Stimulated activated naive B cell treated with anti-CD40 and anti-IgM and Interleukin-4, amounts not matched to agents 10 μg/mL and 1 μg/mL and 100 μg/mL, for 72 hours (primary cell): Measurements from ENCODE around the gene TAOK2.
"Not testable (repeated sequence)": the region's sequence is repeated elsewhere in the genome, so short reads cannot be mapped to it uniquely, and the experiment has no call there.

Experiments used
- ATAC-seq, 2 donors: fragments of 150-1000 bp; cut with Tn5 transposase; replicated peaks; 2 replicates each; pipeline ENCODE4 v1.10.0; 2021; ENCODE audit warnings: moderate library complexity in 1 of 2
- DNase-seq: peaks from one replicate; pipeline ENCODE4 v3.0.0; 2021
- H3K27ac Mint-ChIP-seq: one replicate; pipeline ENCODE4 v1.8.0; 2022; ENCODE audit warnings: mild to moderate bottlenecking, mixed read lengths
- H3K27me3 Mint-ChIP-seq, 2 donors: one replicate each; pipeline ENCODE4 v1.8.0; 2022; ENCODE audit warnings: mixed read lengths in 2 of 2
- H3K36me3 Mint-ChIP-seq, 2 donors: one replicate each; pipeline ENCODE4 v1.8.0; 2022; ENCODE audit warnings: mixed read lengths in 2 of 2, mild to moderate bottlenecking in 1 of 2
- H3K4me1 Mint-ChIP-seq, 2 donors: one replicate each; pipeline ENCODE4 v1.8.0; 2022; ENCODE audit warnings: mixed read lengths in 2 of 2, mild to moderate bottlenecking in 1 of 2
- H3K4me3 Mint-ChIP-seq, 2 donors: one replicate each; pipeline ENCODE4 v1.8.0; 2022; ENCODE audit warnings: mild to moderate bottlenecking in 2 of 2, mixed read lengths in 2 of 2, moderate library complexity in 1 of 2
- H3K9me3 Mint-ChIP-seq, 2 donors: one replicate each; pipeline ENCODE4 v1.8.0; 2022; ENCODE audit warnings: mixed read lengths in 2 of 2, mild to moderate bottlenecking in 1 of 2

The TAOK2 gene

DNA sequence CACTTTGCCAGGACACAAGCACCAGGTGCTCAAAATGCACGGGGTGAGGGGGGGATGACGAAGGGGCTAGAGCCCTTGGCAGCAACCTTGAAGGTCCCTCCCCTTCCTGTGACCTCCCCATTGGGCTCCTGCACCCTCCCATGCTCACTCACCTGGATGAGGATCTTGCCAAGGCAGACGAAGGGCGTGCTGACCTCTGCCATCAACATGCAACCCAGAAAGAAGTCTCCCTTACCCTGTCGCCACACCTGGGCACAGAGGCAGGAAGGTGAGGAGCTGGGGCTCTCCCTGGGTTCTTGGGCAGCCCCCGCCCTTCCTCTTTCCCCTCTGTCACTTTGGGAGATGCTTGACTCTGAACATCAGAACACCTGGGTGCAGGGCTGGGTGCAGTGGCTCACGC, 51.9 kb downstream of the TAOK2 start:
- DNase-seq (no peak), ATAC-seq (no peak)
- H3K4me3 Mint-ChIP-seq = no peak overlapping the region
- H3K36me3 Mint-ChIP-seq = no peaks in the 10 kb centered on the region
- peaks cover 57 to 66% of the 10 kb centered on the region in 2 donors for H3K27me3 Mint-ChIP-seq
- peaks cover 13 to 20% of the 10 kb centered on the region in 2 donors for H3K4me1 Mint-ChIP-seq
- H3K9me3 Mint-ChIP-seq = no peaks in the 10 kb centered on the region
- no peak overlapping the region for H3K27ac Mint-ChIP-seq

DNA sequence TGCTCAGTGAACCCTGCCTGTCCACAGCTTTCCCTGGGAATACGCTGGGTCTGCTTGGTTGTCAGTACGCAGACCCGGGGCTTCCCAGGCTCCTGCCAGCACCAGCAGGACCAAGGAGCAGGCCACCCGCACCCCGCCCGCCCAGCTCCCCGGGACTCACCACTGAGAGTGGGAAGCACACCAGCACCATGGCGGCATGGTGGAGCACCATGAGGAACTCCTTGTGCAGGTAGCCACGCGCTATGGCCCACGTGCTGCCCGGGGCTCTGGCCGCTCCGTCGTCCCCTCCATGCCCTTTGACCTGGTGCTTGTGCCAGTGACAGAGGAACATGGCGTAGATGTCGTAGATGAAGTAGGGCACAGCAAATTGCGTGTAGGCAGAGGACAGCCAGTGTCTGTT, 52.8 kb downstream of the TAOK2 start:
- no peak overlapping the region for H3K4me3 Mint-ChIP-seq
- peak overlapping the region; percentile 20 for H3K27ac Mint-ChIP-seq
- DNase-seq (no peak), ATAC-seq (no peak)
- peaks cover 8 to 11% of the 10 kb centered on the region in 2 donors for H3K4me1 Mint-ChIP-seq
- H3K27me3 Mint-ChIP-seq = peaks cover 63 to 75% of the 10 kb centered on the region in 2 donors
- no peaks in the 10 kb centered on the region for H3K9me3 Mint-ChIP-seq
- H3K36me3 Mint-ChIP-seq = no peaks in the 10 kb centered on the region

DNA sequence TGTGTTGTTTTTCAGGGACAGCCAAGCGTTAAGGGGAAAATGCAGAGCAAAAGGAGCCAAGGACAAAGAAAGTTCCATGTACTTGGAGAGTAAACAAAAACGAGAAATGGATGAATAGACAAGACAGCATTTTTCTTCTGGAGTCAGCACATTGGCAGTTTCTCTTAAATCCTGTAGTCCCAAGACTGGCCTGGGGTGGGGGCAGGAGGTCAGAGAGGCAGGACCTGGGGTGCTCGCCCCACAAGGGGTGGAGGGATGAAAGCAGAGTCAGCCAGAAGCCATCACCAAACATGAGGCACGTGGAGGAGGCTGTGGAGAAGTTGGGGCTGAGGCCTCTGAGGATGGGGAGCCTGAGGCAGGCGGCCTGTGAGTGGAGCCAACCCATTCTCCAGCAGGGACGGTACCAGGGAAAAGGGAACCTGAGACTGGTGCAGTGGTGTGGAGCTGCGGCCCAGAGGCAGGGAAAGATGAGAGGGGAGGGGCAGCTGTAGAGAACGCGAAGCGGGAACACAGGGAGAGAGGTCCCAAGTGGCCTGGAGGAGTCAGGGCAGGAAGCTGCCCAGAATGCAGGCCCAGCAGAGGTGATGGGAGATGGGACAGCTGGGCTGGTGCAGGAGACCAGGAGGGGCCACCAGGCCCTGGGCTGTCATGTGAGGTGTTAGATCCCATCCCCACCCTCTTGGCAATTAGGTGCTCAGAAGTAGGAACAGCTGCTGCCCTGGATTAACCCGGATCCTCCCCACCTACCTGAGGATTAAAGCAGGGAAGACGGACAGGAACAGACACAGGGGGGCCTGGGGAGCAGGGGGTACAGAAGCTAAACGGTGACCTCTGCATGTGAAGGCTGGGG, 54.1 kb downstream of the TAOK2 start:
- Mint-ChIP-seq H3K36me3 (no peaks in the 10 kb centered on the region), H3K27me3 (peaks cover 74 to 86% of the 10 kb centered on the region in 2 donors), H3K4me1 (peaks cover 12 to 13% of the 10 kb centered on the region in 2 donors), H3K27ac (no peak overlapping the region), H3K4me3 (no peak overlapping the region), H3K9me3 (no peaks in the 10 kb centered on the region)
- no peak for DNase-seq
- ATAC-seq = no peak

DNA sequence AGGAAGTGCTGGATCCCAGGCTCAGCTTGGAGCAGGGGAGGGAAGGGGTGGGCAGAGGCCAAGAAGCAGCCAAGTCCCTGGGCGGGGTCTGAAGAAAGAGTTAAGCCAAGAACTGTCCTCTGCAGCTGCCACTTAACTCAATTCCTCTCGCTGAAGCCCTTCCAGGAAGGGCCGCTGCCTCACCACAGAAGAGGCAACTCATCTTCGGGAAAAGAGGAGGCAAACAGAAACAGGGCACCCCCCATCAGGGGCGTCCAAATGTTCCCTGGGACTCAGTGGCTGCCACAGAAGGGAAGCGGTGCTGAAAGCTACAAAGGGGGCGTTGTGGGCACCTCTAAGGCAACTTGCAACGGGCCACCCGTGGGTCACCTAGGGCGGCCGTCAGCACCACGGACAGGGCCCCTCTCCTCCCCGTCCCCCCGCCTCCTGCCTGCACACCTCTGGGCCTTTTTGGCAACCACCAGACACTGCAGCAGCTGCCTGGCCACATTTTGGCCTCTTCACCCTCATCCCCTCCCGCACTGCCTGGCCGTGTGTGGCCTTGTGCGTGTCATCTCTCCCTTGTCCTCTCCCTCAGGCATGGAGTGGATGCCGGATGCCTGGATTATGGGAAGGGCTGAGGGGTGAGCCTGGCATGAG, 54.9 kb downstream of the TAOK2 start:
- DNase-seq (no peak), ATAC-seq (no peak)
- H3K4me1 Mint-ChIP-seq = peaks cover 12 to 13% of the 10 kb centered on the region in 2 donors
- no peaks in the 10 kb centered on the region for H3K9me3 Mint-ChIP-seq
- H3K36me3 Mint-ChIP-seq = no peaks in the 10 kb centered on the region
- no peak overlapping the region for H3K27ac Mint-ChIP-seq
- peaks cover 74 to 83% of the 10 kb centered on the region in 2 donors for H3K27me3 Mint-ChIP-seq
- no peak overlapping the region for H3K4me3 Mint-ChIP-seq

GRCh38 chr16:30030011-30030685, 56.5 kb downstream of the TAOK2 start:
- Mint-ChIP-seq H3K27me3 (peaks cover 74 to 85% of the 10 kb centered on the region in 2 donors), H3K36me3 (no peaks in the 10 kb centered on the region), H3K4me3 (peak overlapping the region; percentile 43 to 64), H3K4me1 (peaks cover 13% of the 10 kb centered on the region in 2 donors), H3K27ac (no peak overlapping the region), H3K9me3 (no peaks in the 10 kb centered on the region)
- ATAC-seq = no peak
- no peak for DNase-seq

DNA sequence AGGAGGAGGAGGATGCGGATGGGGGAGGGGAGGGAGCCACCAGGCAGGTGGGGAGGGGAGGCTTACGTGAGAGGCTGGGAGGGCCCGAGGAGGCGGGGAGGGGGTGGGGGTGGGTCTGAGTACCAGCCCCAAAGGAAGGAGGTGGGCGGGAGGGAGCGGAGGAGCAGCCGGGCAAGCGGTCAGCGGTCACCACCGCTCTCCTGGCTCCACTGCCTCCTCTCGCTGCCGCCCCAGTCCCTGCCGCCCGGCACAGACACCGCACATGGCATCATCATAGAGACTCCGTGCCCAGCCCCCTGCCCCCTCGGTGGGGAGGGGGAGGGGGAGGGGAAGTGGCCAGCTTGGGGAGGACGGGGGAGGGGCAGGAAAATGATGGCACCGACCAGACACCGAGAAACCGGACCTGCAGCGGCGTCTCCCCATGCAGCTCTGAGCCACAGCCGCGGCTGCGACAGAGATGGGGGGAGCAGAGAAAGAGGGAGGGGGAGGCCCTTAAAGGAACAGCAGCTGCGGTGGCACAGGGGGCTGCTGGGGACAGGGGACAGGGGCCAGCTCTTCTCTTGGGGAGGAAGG, 57.3 kb downstream of the TAOK2 start, which contains the start of gene TLCD3B:
Gene TLCD3B (minus strand): TSS at position 431 of the 573 bp plus-strand sequence. CDS start 744 bp downstream, outside the sequence.
- Mint-ChIP-seq H3K4me1 (peaks cover 12 to 13% of the 10 kb centered on the region in 2 donors), H3K9me3 (no peaks in the 10 kb centered on the region), H3K27ac (no peak within 1 kb of the TSS), H3K36me3 (no peaks in the 10 kb centered on the region), H3K4me3 (peak within 1 kb of the TSS; percentile 43 to 65), H3K27me3 (peaks cover 72 to 83% of the 10 kb centered on the region in 2 donors)
- no peak for DNase-seq
- no peak for ATAC-seq

DNA sequence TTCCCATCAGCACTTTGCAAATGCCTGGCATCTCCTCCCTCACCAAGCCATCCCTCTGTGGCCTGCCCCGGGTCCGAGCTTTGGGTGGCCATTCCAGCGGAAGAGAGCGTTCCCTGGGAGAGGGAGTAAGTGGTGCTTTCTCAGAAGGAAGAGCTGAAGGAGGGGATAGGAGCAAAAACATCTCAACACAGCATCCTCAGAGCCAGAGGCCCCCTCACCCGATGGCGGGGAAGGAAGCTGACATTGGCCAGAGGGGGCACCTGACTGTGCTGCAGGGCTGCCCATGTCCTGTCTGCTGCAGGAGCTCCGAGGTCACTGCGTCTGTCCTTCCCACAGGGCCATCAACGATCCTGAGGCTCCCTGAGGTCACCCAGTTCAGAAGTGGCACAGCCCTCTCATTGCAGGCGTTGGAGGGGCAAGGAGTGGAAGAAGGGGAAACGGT, 57.8 kb downstream of the TAOK2 start:
- ATAC-seq (no peak), DNase-seq (no peak)
- H3K9me3 Mint-ChIP-seq = no peaks in the 10 kb centered on the region
- H3K4me3 Mint-ChIP-seq = no peak overlapping the region
- peaks cover 70 to 78% of the 10 kb centered on the region in 2 donors for H3K27me3 Mint-ChIP-seq
- H3K36me3 Mint-ChIP-seq = no peaks in the 10 kb centered on the region
- H3K4me1 Mint-ChIP-seq = peaks cover 12 to 13% of the 10 kb centered on the region in 2 donors
- H3K27ac Mint-ChIP-seq = no peak overlapping the region

GRCh38 chr16:30032083-30032819, 58.6 kb downstream of the TAOK2 start:
- peak; percentile 57 to 58 for ATAC-seq
- H3K36me3 Mint-ChIP-seq = no peaks in the 10 kb centered on the region
- no peak overlapping the region for H3K27ac Mint-ChIP-seq
- H3K9me3 Mint-ChIP-seq = no peaks in the 10 kb centered on the region
- DNase-seq = peak; percentile 52
- H3K27me3 Mint-ChIP-seq = peaks cover 63 to 70% of the 10 kb centered on the region in 2 donors
- H3K4me3 Mint-ChIP-seq = peak overlapping the region in 1 of 2 donors; percentile 65
- H3K4me1 Mint-ChIP-seq = peaks cover 12 to 13% of the 10 kb centered on the region in 2 donors

DNA sequence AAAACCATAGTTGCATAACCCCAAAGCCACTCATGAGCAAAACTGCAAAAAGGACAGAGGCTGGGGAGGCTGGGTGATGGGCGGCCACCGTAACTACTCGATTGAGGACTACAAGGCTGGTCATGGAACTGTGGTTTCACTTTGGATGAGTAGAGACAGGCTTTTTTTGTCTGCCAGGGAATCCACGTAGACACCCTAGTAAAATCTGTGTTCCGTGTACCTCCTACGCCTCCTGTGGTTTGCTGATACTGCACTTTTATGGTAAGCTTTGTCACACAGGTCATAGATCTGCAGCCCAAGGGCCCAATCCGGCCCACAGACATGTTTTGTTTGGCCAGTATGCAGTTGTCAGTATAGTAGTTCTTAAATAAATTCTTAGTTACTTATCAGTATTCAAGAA, 59.6 kb downstream of the TAOK2 start:
- H3K4me3 Mint-ChIP-seq = no peak overlapping the region

DNA sequence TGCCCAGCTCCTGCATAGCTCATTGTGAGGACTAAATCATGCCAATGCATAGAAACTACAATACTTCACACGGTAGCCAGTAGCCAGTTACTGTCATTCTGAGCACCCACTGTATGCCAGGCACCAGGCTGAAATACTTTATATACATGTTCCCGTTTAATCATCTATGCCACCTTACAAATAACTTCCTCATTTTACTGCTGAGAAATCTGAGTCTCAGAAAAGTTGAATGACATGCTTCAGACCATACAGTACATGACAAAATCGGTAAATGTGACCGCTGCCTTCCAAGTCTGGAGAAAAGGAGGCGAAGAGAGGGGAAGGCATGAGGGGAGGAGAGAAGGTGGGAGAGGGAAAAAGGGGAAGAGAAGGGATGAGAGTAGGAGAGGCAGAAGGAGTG, 66.6 kb downstream of the TAOK2 start:
- no peaks in the 10 kb centered on the region for H3K36me3 Mint-ChIP-seq
- ATAC-seq (peak; percentile 68 to 89), DNase-seq (no peak)
- peaks cover 2 to 6% of the 10 kb centered on the region in 2 donors for H3K4me1 Mint-ChIP-seq
- H3K4me3 Mint-ChIP-seq = no peak overlapping the region
- peaks cover 3 to 6% of the 10 kb centered on the region in 2 donors for H3K27me3 Mint-ChIP-seq
- H3K9me3 Mint-ChIP-seq = no peaks in the 10 kb centered on the region
- H3K27ac Mint-ChIP-seq = no peak overlapping the region

More for the DNA sequence above, 59.6 kb downstream of the TAOK2 start:
- Mint-ChIP-seq H3K36me3 (no peaks in the 10 kb centered on the region), H3K27ac (no peak overlapping the region), H3K27me3 (peaks cover 52 to 60% of the 10 kb centered on the region in 2 donors), H3K4me1 (peaks cover 12 to 13% of the 10 kb centered on the region in 2 donors), H3K9me3 (no peaks in the 10 kb centered on the region)
- DNase-seq (peak; percentile 41), ATAC-seq (peak; percentile 63 to 75)

DNA sequence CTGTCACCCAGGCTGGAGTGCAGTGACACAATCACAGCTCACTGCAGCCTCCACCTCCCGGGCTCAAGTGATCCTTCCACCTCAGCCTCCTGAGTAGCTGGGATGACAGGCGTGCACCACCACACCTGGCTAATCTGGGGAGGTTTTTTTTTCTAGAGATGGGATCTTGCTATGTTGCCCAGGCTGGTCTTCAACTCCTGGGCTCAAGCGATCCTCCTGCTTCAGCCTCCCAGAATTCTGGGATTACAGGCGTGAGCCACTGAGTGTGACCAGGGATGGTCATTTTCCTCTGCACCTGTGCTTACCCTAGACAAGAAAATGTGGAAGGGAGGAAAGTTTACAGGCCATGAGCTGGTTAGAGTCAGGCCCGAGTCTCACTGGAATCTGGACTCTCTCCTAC, 67.0 kb downstream of the TAOK2 start:
- H3K9me3 Mint-ChIP-seq, H3K4me3 Mint-ChIP-seq, ATAC-seq, DNase-seq, H3K36me3 Mint-ChIP-seq, H3K27ac Mint-ChIP-seq, H3K4me1 Mint-ChIP-seq, H3K27me3 Mint-ChIP-seq: not testable (repeated sequence)

DNA sequence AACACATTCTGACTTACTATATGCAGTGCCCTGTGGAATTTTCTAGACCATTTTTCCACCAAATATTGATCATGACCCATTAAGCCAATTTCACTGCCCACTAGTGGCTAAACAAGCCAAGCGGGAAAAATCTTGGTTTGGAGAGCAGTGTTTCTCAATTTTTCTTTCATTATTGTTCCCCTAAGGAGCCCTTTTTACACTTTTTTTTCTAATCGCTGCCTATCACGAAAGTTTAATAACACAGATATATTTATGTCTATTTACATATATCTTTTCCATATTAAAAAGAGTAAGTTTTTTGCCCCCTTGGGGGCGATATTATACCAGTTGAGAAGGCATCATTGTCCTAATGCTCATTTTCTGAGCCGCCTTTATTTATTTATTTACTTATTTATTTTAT, 68.2 kb downstream of the TAOK2 start:
- ATAC-seq (no peak), DNase-seq (no peak)
- Mint-ChIP-seq H3K9me3 (no peaks in the 10 kb centered on the region), H3K4me1 (peaks cover 2 to 6% of the 10 kb centered on the region in 2 donors), H3K36me3 (no peaks in the 10 kb centered on the region), H3K4me3 (no peak overlapping the region), H3K27ac (no peak overlapping the region), H3K27me3 (peaks cover 0 to 5% of the 10 kb centered on the region in 2 donors)
